ENCODE results near the gene KATNAL2. TPM values are rescaled to one million over a fixed set of nuclear protein-coding genes. Genes with fewer than 3 reads are reported as not detected.
A peak's percentile ranks its signal among the peaks of the same experiment; 100 is the strongest.

KATNAL2 gene
- total and polyA plus RNA-seq, 4 donors: 1.5 to 8.0 (median 4.1) TPM

DNA sequence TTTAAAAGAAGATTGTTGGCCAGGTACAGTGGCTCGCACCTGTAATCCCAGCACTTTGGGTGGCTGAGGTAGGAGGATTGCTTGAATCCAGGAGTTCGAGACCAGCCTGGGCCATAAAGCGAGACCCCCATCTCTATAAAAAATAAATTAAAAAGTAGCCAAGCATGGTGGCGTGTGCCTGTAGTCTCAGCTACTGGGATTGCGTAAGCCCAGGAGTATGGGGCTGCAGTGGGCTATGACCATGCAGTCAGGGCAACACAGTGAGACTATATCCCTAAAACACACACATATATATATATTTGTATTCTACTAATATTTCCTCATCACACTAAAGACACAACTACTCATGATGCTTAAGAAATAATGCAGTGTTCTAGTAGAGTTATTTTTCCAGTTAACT lies 225.8 kb downstream of the KATNAL2 start:
- Histone ChIP-seq H3K36me3 (ENCODE audit: control insufficient read depth in 4 of 4, insufficient read depth in 4 of 4, low read length in 4 of 4) (peaks cover 0 to 7% (median 1%) of the 10 kb centered on the region in 4 donors), H3K4me3 (no peak overlapping the region), H3K9ac (ENCODE audit: insufficient read depth in 1 of 2, low read length in 2 of 2) (no peak overlapping the region), H3K9me3 (ENCODE audit: control insufficient read depth in 4 of 4, insufficient read depth in 3 of 4, low read length in 3 of 4) (no peaks in the 10 kb centered on the region), H3K4me1 (ENCODE audit: control insufficient read depth in 5 of 5, insufficient read depth in 5 of 5, low read length in 5 of 5) (peaks cover 0 to 11% (median 0%) of the 10 kb centered on the region in 5 donors), H3K27ac (ENCODE audit: low read depth in 1 of 2, low read length in 1 of 2) (no peak overlapping the region), H3K27me3 (ENCODE audit: control insufficient read depth in 3 of 3, insufficient read depth in 3 of 3, low read length in 2 of 3) (no peaks in the 10 kb centered on the region)
- WGBS, 2 donors: 98% methylated on average over 5 of the region's 5 CpGs
- DNase-seq (no peak), ATAC-seq (ENCODE audit: insufficient read depth, low FRiP score) (no peak)
- TF ChIP-seq, protein P1, sequence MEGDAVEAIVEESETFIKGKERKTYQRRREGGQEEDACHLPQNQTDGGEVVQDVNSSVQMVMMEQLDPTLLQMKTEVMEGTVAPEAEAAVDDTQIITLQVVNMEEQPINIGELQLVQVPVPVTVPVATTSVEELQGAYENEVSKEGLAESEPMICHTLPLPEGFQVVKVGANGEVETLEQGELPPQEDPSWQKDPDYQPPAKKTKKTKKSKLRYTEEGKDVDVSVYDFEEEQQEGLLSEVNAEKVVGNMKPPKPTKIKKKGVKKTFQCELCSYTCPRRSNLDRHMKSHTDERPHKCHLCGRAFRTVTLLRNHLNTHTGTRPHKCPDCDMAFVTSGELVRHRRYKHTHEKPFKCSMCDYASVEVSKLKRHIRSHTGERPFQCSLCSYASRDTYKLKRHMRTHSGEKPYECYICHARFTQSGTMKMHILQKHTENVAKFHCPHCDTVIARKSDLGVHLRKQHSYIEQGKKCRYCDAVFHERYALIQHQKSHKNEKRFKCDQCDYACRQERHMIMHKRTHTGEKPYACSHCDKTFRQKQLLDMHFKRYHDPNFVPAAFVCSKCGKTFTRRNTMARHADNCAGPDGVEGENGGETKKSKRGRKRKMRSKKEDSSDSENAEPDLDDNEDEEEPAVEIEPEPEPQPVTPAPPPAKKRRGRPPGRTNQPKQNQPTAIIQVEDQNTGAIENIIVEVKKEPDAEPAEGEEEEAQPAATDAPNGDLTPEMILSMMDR (IDR thresholded peaks at IDR 0.05; ENCODE audit: control extremely low read depth, extremely low read depth): no peak

DNA sequence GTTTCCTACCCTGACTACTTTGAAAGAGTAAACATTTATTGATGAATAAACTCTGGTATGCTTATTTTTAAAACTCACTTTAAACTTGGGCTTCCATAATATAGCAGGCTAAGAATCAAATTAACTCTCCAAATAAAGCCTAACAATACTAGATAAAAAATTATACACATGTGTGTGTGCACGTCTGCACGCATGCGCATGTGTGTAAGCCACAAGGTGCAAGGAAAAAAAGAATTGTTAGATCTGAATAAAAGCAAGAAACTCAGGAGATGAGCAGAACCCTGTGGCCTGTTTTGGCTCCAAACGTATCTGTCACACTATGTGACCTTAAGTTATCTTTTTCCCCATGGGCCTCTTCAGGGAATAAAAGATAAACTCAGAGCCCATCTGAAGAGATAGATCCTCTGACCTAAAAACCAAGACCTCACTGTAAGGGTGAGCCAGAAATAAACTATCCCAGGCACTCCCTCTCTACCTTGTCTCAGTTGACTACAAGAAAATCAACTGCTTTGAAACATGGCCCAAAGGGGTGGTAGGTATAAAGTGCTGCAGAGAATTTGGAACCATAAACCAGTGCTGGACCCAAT lies 226.6 kb downstream of the KATNAL2 start:
- no peaks in the 10 kb centered on the region for H3K27me3 ChIP-seq (ENCODE audit: control insufficient read depth in 3 of 3, insufficient read depth in 3 of 3, low read length in 2 of 3)
- H3K36me3 ChIP-seq (ENCODE audit: control insufficient read depth in 4 of 4, insufficient read depth in 4 of 4, low read length in 4 of 4): peaks cover 0 to 7% (median 1%) of the 10 kb centered on the region in 4 donors
- ATAC-seq (ENCODE audit: insufficient read depth, low FRiP score): no peak
- no peak for DNase-seq
- peak overlapping the region in 1 of 2 donors; percentile 14 for H3K27ac ChIP-seq (ENCODE audit: low read depth in 1 of 2, low read length in 1 of 2)
- no peak overlapping the region for H3K9ac ChIP-seq (ENCODE audit: insufficient read depth in 1 of 2, low read length in 2 of 2)
- TF ChIP-seq, protein P1 (IDR thresholded peaks at IDR 0.05; ENCODE audit: control extremely low read depth, extremely low read depth): no peak
- 95 to 98% methylated on average over 4 of the region's 4 CpGs for WGBS, 2 donors
- H3K4me3 ChIP-seq: no peak overlapping the region
- no peaks in the 10 kb centered on the region for H3K9me3 ChIP-seq (ENCODE audit: control insufficient read depth in 4 of 4, insufficient read depth in 3 of 4, low read length in 3 of 4)
- peaks cover 0 to 11% (median 1%) of the 10 kb centered on the region in 5 donors for H3K4me1 ChIP-seq (ENCODE audit: control insufficient read depth in 5 of 5, insufficient read depth in 5 of 5, low read length in 5 of 5)

GRCh38 chr18:47146206-47146605 lies 228.8 kb downstream of the KATNAL2 start:
- TF ChIP-seq, protein P1 (IDR thresholded peaks at IDR 0.05; ENCODE audit: control extremely low read depth, extremely low read depth): no peak
- 89 to 91% methylated on average over 3 of the region's 3 CpGs for WGBS, 2 donors
- ATAC-seq (ENCODE audit: insufficient read depth, low FRiP score): no peak
- H3K36me3 ChIP-seq (ENCODE audit: control insufficient read depth in 4 of 4, insufficient read depth in 4 of 4, low read length in 4 of 4): peaks cover 0 to 4% (median 1%) of the 10 kb centered on the region in 4 donors
- H3K9ac ChIP-seq (ENCODE audit: insufficient read depth in 1 of 2, low read length in 2 of 2): no peak overlapping the region
- H3K4me3 ChIP-seq: no peak overlapping the region
- DNase-seq: no peak
- no peaks in the 10 kb centered on the region for H3K27me3 ChIP-seq (ENCODE audit: control insufficient read depth in 3 of 3, insufficient read depth in 3 of 3, low read length in 2 of 3)
- no peak overlapping the region for H3K27ac ChIP-seq (ENCODE audit: low read depth in 1 of 2, low read length in 1 of 2)
- no peaks in the 10 kb centered on the region for H3K9me3 ChIP-seq (ENCODE audit: control insufficient read depth in 4 of 4, insufficient read depth in 3 of 4, low read length in 3 of 4)
- H3K4me1 ChIP-seq (ENCODE audit: control insufficient read depth in 5 of 5, insufficient read depth in 5 of 5, low read length in 5 of 5): peaks cover 4 to 15% (median 9%) of the 10 kb centered on the region in 5 donors

Measured in lung (tissue), 12 donors.